K562 (cell line): ENCODE measurements around the gene KNSTRN. TPM values are rescaled to one million over a fixed set of nuclear protein-coding genes. Genes with fewer than 3 reads are reported as not detected.

Source experiments
- ARID1B ChIP-seq: fragments of 450-650 bp; IDR thresholded peaks from 2 replicates; pipeline ENCODE4 v1.6.1; 2016; ENCODE audit warnings: antibody characterized with exemption, mild to moderate bottlenecking, inconsistent platforms
- CAMTA2 ChIP-seq: fragments of 250-450 bp; sonication (Bioruptor Pico); conservative IDR thresholded peaks from 2 replicates; pipeline ENCODE4 v1.5.1; 2022
- CBFB ChIP-seq: sonication (generic); formaldehyde crosslinking; IDR thresholded peaks from 2 replicates; pipeline ENCODE4 v1.4.0; 2020; ENCODE audit warnings: mild to moderate bottlenecking, missing genetic modification reagents
- CTBP1 ChIP-seq: fragments of 450-650 bp; IDR thresholded peaks from 2 replicates; pipeline ENCODE4 v1.6.1; 2016; ENCODE audit warnings: borderline replicate concordance
- CUX1 ChIP-seq: fragments of 200-800 bp; sonication (Bioruptor generic); IDR thresholded peaks from 2 replicates; pipeline ENCODE4 v1.6.1; 2016; ENCODE audit warnings: missing genetic modification characterization, missing compliant biosample characterization
- E2F3 ChIP-seq: fragments of 250-450 bp; sonication (Bioruptor Pico); IDR thresholded peaks from 2 replicates; pipeline ENCODE4 v1.4.0; 2020; ENCODE audit warnings: mild to moderate bottlenecking
- E2F6 ChIP-seq, 2 experiments: IDR thresholded peaks; 2 replicates each; pipeline ENCODE4 v1.6.1; 2011; ENCODE audit warnings: borderline replicate concordance in 1 of 2, control low read depth in 1 of 2, low read depth in 1 of 2, low read length in 1 of 2, mild to moderate bottlenecking in 1 of 2, mixed read lengths in 1 of 2, moderate library complexity in 1 of 2; ENCODE audit not compliant: insufficient read depth in 1 of 2, insufficient read length in 1 of 2, poor library complexity in 1 of 2, severe bottlenecking in 1 of 2; ENCODE audit errors: extremely low read depth in 1 of 2
- ELF1 ChIP-seq: fragments of 200-800 bp; sonication (Bioruptor generic); IDR thresholded peaks from 2 replicates; pipeline ENCODE4 v1.6.1; 2016; ENCODE audit warnings: missing genetic modification characterization, missing compliant biosample characterization
- ELK3 ChIP-seq: fragments of 450-650 bp; formaldehyde crosslinking; IDR thresholded peaks from 2 replicates; pipeline ENCODE4 v1.4.0; 2020; ENCODE audit warnings: mild to moderate bottlenecking
- ESRRA ChIP-seq: fragments of 450-650 bp; IDR thresholded peaks from 2 replicates; pipeline ENCODE4 v1.6.1; 2014; ENCODE audit warnings: low read depth, mild to moderate bottlenecking, moderate library complexity, borderline replicate concordance
- FOXJ2 ChIP-seq: fragments of 200-800 bp; sonication (Bioruptor generic); IDR thresholded peaks from 2 replicates; pipeline ENCODE4 v1.6.1; 2016; ENCODE audit warnings: missing genetic modification characterization, missing compliant biosample characterization
- FOXJ3 ChIP-seq: sonication (generic); formaldehyde crosslinking; IDR thresholded peaks from 2 replicates; pipeline ENCODE4 v1.4.0; 2020; ENCODE audit warnings: mild to moderate bottlenecking, missing genetic modification reagents
- GTF2F1 ChIP-seq: IDR thresholded peaks from 2 replicates; pipeline ENCODE4 v1.6.1; 2011; ENCODE audit warnings: low read depth, low read length, improper control_type of control experiment
- HDAC1 ChIP-seq, 2 experiments: fragments of 450-650 bp; IDR thresholded peaks; 2 replicates each; pipeline ENCODE4 v1.6.1; 2016 to 2017; ENCODE audit warnings: inconsistent platforms in 1 of 2, mild to moderate bottlenecking in 1 of 2, moderate library complexity in 1 of 2
- SP1 ChIP-seq: sonication (generic); formaldehyde crosslinking; IDR thresholded peaks from 2 replicates; pipeline ENCODE4 v1.8.1; 2022; ENCODE audit warnings: mild to moderate bottlenecking, missing genetic modification reagents
- U2AF2 ChIP-seq: fragments of 200-400 bp; formaldehyde crosslinking; optimal IDR thresholded peaks from 2 replicates; pipeline ENCODE3; 2017; ENCODE audit warnings: low read depth, mild to moderate bottlenecking, low read length
- XRCC5 ChIP-seq: fragments of 200-400 bp; formaldehyde crosslinking; IDR thresholded peaks from 2 replicates; pipeline ENCODE4 v1.6.1; 2017; ENCODE audit warnings: low read depth, mild to moderate bottlenecking, low read length
- ZFP30 ChIP-seq: fragments of 250-450 bp; sonication (Bioruptor Pico); IDR thresholded peaks from 2 replicates; pipeline ENCODE4 v1.8.0; 2022; ENCODE audit warnings: moderate library complexity, mild to moderate bottlenecking, inconsistent platforms, borderline replicate concordance
- ZFPM2 ChIP-seq: fragments of 250-450 bp; sonication (Bioruptor Pico); IDR thresholded peaks from 2 replicates; pipeline ENCODE4 v1.5.1; 2022; ENCODE audit warnings: mild to moderate bottlenecking
- ZNF165 ChIP-seq: fragments of 250-450 bp; sonication (Bioruptor Pico); IDR thresholded peaks from 2 replicates; pipeline ENCODE4 v1.4.0; 2020; ENCODE audit warnings: borderline replicate concordance
- ZNF436 ChIP-seq: fragments of 250-450, 450-650 bp; sonication (Bioruptor Pico); formaldehyde crosslinking; IDR thresholded peaks from 2 replicates; pipeline ENCODE4 v1.7.0; 2020; ENCODE audit warnings: mild to moderate bottlenecking
- polyA plus RNA-seq, 8 experiments: library from polyadenylated mRNA; depleted of rRNA in 4 of 8; stranded (reverse) in 5 of 8; unstranded in 3 of 8; fragments of >200 nt; fragmentation: Nextera tagmentation in 2 of 8; fragmentation: Illumina TruSeq in 1 of 8; extraction: Ambion mirVana in 2 of 8; extraction: Trizol in 1 of 8; gene quantifications; 2 replicates each; pipeline versions ENCODE4 v1.2.1 to v1.2.3, GENCODE V29; 2011 to 2014; ENCODE audit warnings: inconsistent platforms in 1 of 8, missing spikeins in 1 of 8
- total RNA-seq, 7 experiments: library from RNA; depleted of rRNA in 6 of 7; stranded (reverse); fragments of >200 nt in 6 of 7; fragmentation: Illumina TruSeq in 2 of 7; extraction: Trizol in 2 of 7; gene quantifications; 2 replicates each; pipeline versions ENCODE4 v1.2.1 to v1.2.3, GENCODE V29; 2011 to 2021; ENCODE audit warnings: low replicate concordance in 1 of 7

Gene KNSTRN
- total and polyA plus RNA-seq, 9 of the 15 experiments (the other 6 are each of a cell fraction or from before 2014, with no cell fraction given), result 48.7 to 88.2 (median 66.3) TPM

GRCh38 chr15:40333922-40334492, 48.5 kb upstream of the KNSTRN start (continued):
- TF ChIP-seq ZFPM2 (no peak), U2AF2 (no peak), ZNF165 (CRISPR knock-in tag) (no peak), ZFP30 (CRISPR knock-in tag) (no peak), FOXJ2 (tag) (no peak), CAMTA2 (no peak), FOXJ3 (CRISPR knock-in tag) (no peak), CBFB (CRISPR knock-in tag) (no peak), ARID1B (0 out of 2 replicates have a peak, but pooled peaks have one; percentile 30), ZNF436 (CRISPR knock-in tag) (no peak), CTBP1 (peak; percentile 44; the same call in 1 of the 2 replicates), GTF2F1 (no peak), ELK3 (CRISPR knock-in tag) (no peak), SP1 (CRISPR knock-in tag) (peak; percentile 45; the same call in 1 of the 2 replicates), E2F3 (CRISPR knock-in tag) (no peak), HDAC1 (IDR thresholded peaks at IDR 0.05) (no peak), CUX1 (CRISPR knock-in tag) (no peak), E2F6 (IDR thresholded peaks at IDR 0.05; ENCODE audit: borderline replicate concordance in 1 of 2, extremely low read depth in 1 of 2, insufficient read depth in 1 of 2, insufficient read length in 1 of 2, low read depth in 1 of 2, low read length in 1 of 2, poor library complexity in 1 of 2, severe bottlenecking in 1 of 2) (peak in 1 of 2 experiments; percentile 17), ELF1 (tag) (0 out of 2 replicates have a peak, but pooled peaks have one; percentile 48), ESRRA (no peak), XRCC5 (no peak)
